GM23338 (cell line): Measurements from ENCODE around the gene ARL8B. TPM values are rescaled to one million over a fixed set of nuclear protein-coding genes. Genes with fewer than 3 reads are reported as not detected.

Experiments
- ATAC-seq: fragments of 200-7000 bp; cut with Tn5 transposase; 3 replicates; pipeline ENCODE4 v1.9.1; 2020
- DNase-seq: peaks from one replicate; pipeline ENCODE4 v3.0.0-alpha.2; 2015; ENCODE audit warnings: low spot score
- H2AFZ ChIP-seq: fragments of 200-600 bp; sonication (generic); 2 replicates; pipeline ENCODE4 v1.8.0; 2016; ENCODE audit warnings: antibody characterized with exemption, mild to moderate bottlenecking, moderate library complexity
- H3F3A ChIP-seq: fragments of 200-600 bp; sonication (generic); replicated peaks from 2 replicates; pipeline ENCODE4 v1.8.0; 2017; ENCODE audit warnings: antibody characterized with exemption, mixed run types, low read depth
- H3K27ac ChIP-seq: fragments of 200-600 bp; sonication (generic); 2 replicates; pipeline ENCODE4 v1.6.1; 2016; ENCODE audit warnings: low read depth
- H3K27me3 ChIP-seq: fragments of 200-600 bp; sonication (generic); 2 replicates; pipeline ENCODE4 v1.8.0; 2016; ENCODE audit warnings: mild to moderate bottlenecking, mixed run types, moderate library complexity; ENCODE audit not compliant: insufficient read depth
- H3K36me3 ChIP-seq: fragments of 200-600 bp; sonication (generic); 2 replicates; pipeline ENCODE4 v1.8.0; 2016; ENCODE audit warnings: mild to moderate bottlenecking; ENCODE audit not compliant: insufficient read depth
- H3K4me1 ChIP-seq: fragments of 200-600 bp; sonication (generic); 2 replicates; pipeline ENCODE4 v1.8.0; 2016; ENCODE audit warnings: mild to moderate bottlenecking, moderate library complexity; ENCODE audit not compliant: insufficient read depth
- H3K4me2 ChIP-seq: fragments of 200-600 bp; sonication (generic); 2 replicates; pipeline ENCODE4 v1.7.1; 2017; ENCODE audit warnings: mixed run types
- H3K4me3 ChIP-seq: fragments of 200-600 bp; sonication (generic); 2 replicates; pipeline ENCODE4 v1.6.1; 2016; ENCODE audit warnings: mixed run types
- H3K79me2 ChIP-seq: fragments of 200-600 bp; sonication (generic); replicated peaks from 2 replicates; pipeline ENCODE4 v1.8.0; 2017; ENCODE audit warnings: mild to moderate bottlenecking; ENCODE audit not compliant: insufficient read depth
- H3K9me2 ChIP-seq: fragments of 200-600 bp; sonication (generic); 2 replicates; pipeline ENCODE4 v1.8.0; 2017; ENCODE audit not compliant: insufficient read depth
- H4K20me1 ChIP-seq: fragments of 200-600 bp; sonication (generic); replicated peaks from 2 replicates; pipeline ENCODE4 v1.8.0; 2017; ENCODE audit warnings: mild to moderate bottlenecking; ENCODE audit not compliant: insufficient read depth
- H3K27ac Mint-ChIP-seq: 2 replicates; pipeline ENCODE4 v1.8.0; 2020; ENCODE audit warnings: inconsistent platforms, mild to moderate bottlenecking, moderate library complexity, mixed read lengths
- H3K27me3 Mint-ChIP-seq: 3 replicates; pipeline ENCODE4 v1.8.0; 2022; ENCODE audit warnings: low read depth, mild to moderate bottlenecking, moderate library complexity, mixed read lengths, inconsistent platforms; ENCODE audit not compliant: insufficient read depth, poor library complexity
- H3K36me3 Mint-ChIP-seq: 3 replicates; pipeline ENCODE4 v1.8.0; 2021; ENCODE audit warnings: low read depth, mild to moderate bottlenecking, inconsistent platforms, moderate library complexity, mixed read lengths
- H3K4me1 Mint-ChIP-seq: 3 replicates; pipeline ENCODE4 v1.8.0; 2020; ENCODE audit warnings: mild to moderate bottlenecking, inconsistent platforms, mixed read lengths
- H3K4me3 Mint-ChIP-seq: 3 replicates; pipeline ENCODE4 v1.8.0; 2021; ENCODE audit warnings: moderate library complexity, mild to moderate bottlenecking, inconsistent platforms, mixed read lengths
- H3K9me3 Mint-ChIP-seq: 3 replicates; pipeline ENCODE4 v1.8.0; 2020; ENCODE audit warnings: moderate library complexity, mild to moderate bottlenecking, inconsistent platforms, mixed read lengths
- CREB1 ChIP-seq: fragments of 250-450 bp; sonication (Bioruptor Pico); IDR thresholded peaks from 2 replicates; pipeline ENCODE4 v1.5.0; 2020; ENCODE audit warnings: low read depth, mild to moderate bottlenecking, moderate library complexity
- CTCF ChIP-seq, 2 experiments: fragments of 200-600 bp in 1 of 2; sonication (generic) in 1 of 2; conservative IDR thresholded peaks; 2 replicates each; pipeline versions ENCODE4 v1.5.1 to v1.6.1; 2016 to 2017; ENCODE audit warnings: antibody characterized with exemption in 2 of 2, low read depth in 2 of 2, mild to moderate bottlenecking in 2 of 2, moderate library complexity in 1 of 2
- ETS1 ChIP-seq: IDR thresholded peaks from 2 replicates; pipeline ENCODE4 v1.6.1; 2016; ENCODE audit warnings: antibody characterized with exemption
- EZH2phosphoT487 ChIP-seq: fragments of 200-600 bp; sonication (generic); IDR thresholded peaks from one replicate; pipeline ENCODE4 v1.8.1; 2018; ENCODE audit warnings: antibody characterized with exemption; ENCODE audit not compliant: unreplicated experiment
- JUNB ChIP-seq: IDR thresholded peaks from one replicate; pipeline ENCODE4 v1.6.1; 2016; ENCODE audit warnings: antibody characterized with exemption; ENCODE audit not compliant: unreplicated experiment
- NANOG ChIP-seq: IDR thresholded peaks from 2 replicates; pipeline ENCODE4 v1.6.1; 2016; ENCODE audit warnings: antibody characterized with exemption, borderline replicate concordance
- POLR2AphosphoS5 ChIP-seq: IDR thresholded peaks from 2 replicates; pipeline ENCODE4 v1.6.1; 2016; ENCODE audit warnings: antibody characterized with exemption, low read depth
- REST ChIP-seq: IDR thresholded peaks from one replicate; pipeline ENCODE4 v1.6.1; 2018; ENCODE audit warnings: antibody characterized with exemption; ENCODE audit not compliant: unreplicated experiment
- STAT1 ChIP-seq: IDR thresholded peaks from one replicate; pipeline ENCODE4 v1.6.1; 2016; ENCODE audit warnings: antibody characterized with exemption; ENCODE audit not compliant: unreplicated experiment
- ZNF114 ChIP-seq: fragments of 250-450 bp; sonication (Bioruptor Pico); IDR thresholded peaks from 2 replicates; pipeline ENCODE4 v1.5.0; 2020; ENCODE audit warnings: mild to moderate bottlenecking, moderate library complexity
- ZNF462 ChIP-seq: fragments of 250-450 bp; sonication (Bioruptor Pico); IDR thresholded peaks from 2 replicates; pipeline ENCODE4 v1.5.0; 2020; ENCODE audit warnings: mild to moderate bottlenecking, moderate library complexity
- polyA plus RNA-seq: library from polyadenylated mRNA; unstranded; fragments of >200 nt; fragmentation: Nextera tagmentation; extraction: Ambion mirVana; gene quantifications from 2 replicates; pipeline ENCODE4 v1.2.1, GENCODE V29; 2016
- total RNA-seq: library from RNA; depleted of rRNA; stranded (reverse); fragments of >200 nt; shearing (Covaris generic); gene quantifications from 2 replicates; pipeline ENCODE4 v1.2.3, GENCODE V29; 2014

The ARL8B gene
- total and polyA plus RNA-seq, 2 experiments from 2014 or later = 25.5 to 40.8 TPM

GRCh38 chr3:5205165-5205941 is 83.3 kb downstream of the ARL8B start (continued):
- TF ChIP-seq ZNF114 (CRISPR knock-in tag) (no peak), NANOG (no peak), CTCF (conservative IDR thresholded peaks at IDR 0.05; ENCODE audit: low read depth in 2 of 2) (no peak), STAT1 (no peak), EZH2phosphoT487 (no peak), POLR2AphosphoS5 (no peak), CREB1 (CRISPR knock-in tag) (no peak), ETS1 (no peak), REST (no peak), JUNB (no peak)

- peaks cover 17% of the 10 kb centered on the region for H3K36me3 ChIP-seq
- ATAC-seq = no peak
- TF ChIP-seq ZNF462 (CRISPR knock-in tag) = no peak
Observed at GRCh38 chr3:5210926-5211325, 88.8 kb downstream of the ARL8B start.

More at GRCh38 chr3:5210926-5211325, 88.8 kb downstream of the ARL8B start:
- no peaks in the 10 kb centered on the region for H3F3A ChIP-seq
- H4K20me1 ChIP-seq = 0 out of 2 replicates have a peak, but pooled peaks cover 2% of the 10 kb centered on the region
- Mint-ChIP-seq H3K4me1 (peaks cover 44% of the 10 kb centered on the region), H3K9me3 (no peaks in the 10 kb centered on the region; the same call in 2 of the 3 replicates), H3K36me3 (peaks cover 98% of the 10 kb centered on the region), H3K4me3 (no peak overlapping the region), H3K27me3 (peaks cover 4% of the 10 kb centered on the region), H3K27ac (no peak overlapping the region)
- no peak overlapping the region for H3K4me3 ChIP-seq
- no peak overlapping the region for H3K27ac ChIP-seq
- H3K79me2 ChIP-seq = no peaks in the 10 kb centered on the region
- no peaks in the 10 kb centered on the region for H3K9me2 ChIP-seq
- H3K27me3 ChIP-seq = no peaks in the 10 kb centered on the region
- no peak overlapping the region for H3K4me2 ChIP-seq
- H3K4me1 ChIP-seq = peaks cover 10% of the 10 kb centered on the region; the same call in 1 of the 2 replicates
- no peak overlapping the region for H2AFZ ChIP-seq
- no peak for DNase-seq
